ENCODE data around the gene IQCF2. TPM values are rescaled to one million over a fixed set of nuclear protein-coding genes. Genes with fewer than 3 reads are reported as not detected.

The IQCF2 gene
- polyA plus RNA-seq, 1 donor, result not detected

- no peak within 1 kb of the TSS for H3K27ac ChIP-seq (ENCODE audit: low read length)
- no peaks in the 10 kb centered on the region for H3K36me3 ChIP-seq (ENCODE audit: control insufficient read depth, insufficient read depth, low read length)
- peaks cover 2% of the 10 kb centered on the region for H3K27me3 ChIP-seq (ENCODE audit: control insufficient read depth, insufficient read depth, low read length)
- no peaks in the 10 kb centered on the region for H3K9me3 ChIP-seq (ENCODE audit: control insufficient read depth, low read depth, low read length)
- H3K4me3 ChIP-seq (ENCODE audit: low read length), result no peak within 1 kb of the TSS
- DNase-seq, result no peak
- WGBS (ENCODE audit: insufficient coverage, low lambda C conversion rate), result no CpG with 5 or more reads among the region's 4 CpGs
- H3K4me1 ChIP-seq (ENCODE audit: control insufficient read depth, insufficient read depth, low read length), result no peaks in the 10 kb centered on the region
Measured at GRCh38 chr3:51875501-51875900, 14.1 kb downstream of the IQCF2 start, which contains the start of gene IQCF5. Gene IQCF5, minus strand, starts transcription at chr3:51875601. Its CDS starts 70 bp downstream, at chr3:51875531.

- H3K27me3 ChIP-seq (ENCODE audit: control insufficient read depth, insufficient read depth, low read length), result peaks cover 4% of the 10 kb centered on the region
- no peaks in the 10 kb centered on the region for H3K36me3 ChIP-seq (ENCODE audit: control insufficient read depth, insufficient read depth, low read length)
Measured at GRCh38 chr3:51876186-51876585, 14.8 kb downstream of the IQCF2 start.

GRCh38 chr3:51879937-51880336 lies 18.5 kb downstream of the IQCF2 start:
- 86% methylated on average over 1 of the region's 2 CpGs for WGBS (ENCODE audit: insufficient coverage, low lambda C conversion rate)

More at GRCh38 chr3:51876186-51876585, 14.8 kb downstream of the IQCF2 start:
- Histone ChIP-seq H3K4me1 (ENCODE audit: control insufficient read depth, insufficient read depth, low read length) (no peaks in the 10 kb centered on the region), H3K4me3 (ENCODE audit: low read length) (no peak overlapping the region), H3K27ac (ENCODE audit: low read length) (no peak overlapping the region), H3K9me3 (ENCODE audit: control insufficient read depth, low read depth, low read length) (no peaks in the 10 kb centered on the region)
- WGBS (ENCODE audit: insufficient coverage, low lambda C conversion rate), result 30% methylated on average over 2 of the region's 6 CpGs
- DNase-seq, result no peak

GRCh38 chr3:51886447-51886846 lies 25.0 kb downstream of the IQCF2 start:
- Histone ChIP-seq H3K36me3 (ENCODE audit: control insufficient read depth, insufficient read depth, low read length) (no peaks in the 10 kb centered on the region), H3K4me3 (ENCODE audit: low read length) (no peak overlapping the region), H3K4me1 (ENCODE audit: control insufficient read depth, insufficient read depth, low read length) (no peaks in the 10 kb centered on the region), H3K27ac (ENCODE audit: low read length) (no peak overlapping the region), H3K9me3 (ENCODE audit: control insufficient read depth, low read depth, low read length) (no peaks in the 10 kb centered on the region), H3K27me3 (ENCODE audit: control insufficient read depth, insufficient read depth, low read length) (peaks cover 6% of the 10 kb centered on the region)
- DNase-seq, result no peak

More at GRCh38 chr3:51879937-51880336, 18.5 kb downstream of the IQCF2 start:
- Histone ChIP-seq H3K27ac (ENCODE audit: low read length) (no peak overlapping the region), H3K27me3 (ENCODE audit: control insufficient read depth, insufficient read depth, low read length) (peaks cover 10% of the 10 kb centered on the region), H3K4me3 (ENCODE audit: low read length) (no peak overlapping the region), H3K9me3 (ENCODE audit: control insufficient read depth, low read depth, low read length) (no peaks in the 10 kb centered on the region), H3K36me3 (ENCODE audit: control insufficient read depth, insufficient read depth, low read length) (no peaks in the 10 kb centered on the region), H3K4me1 (ENCODE audit: control insufficient read depth, insufficient read depth, low read length) (no peaks in the 10 kb centered on the region)
- DNase-seq, result no peak

GRCh38 chr3:51887620-51888019 lies 26.2 kb downstream of the IQCF2 start:
- WGBS (ENCODE audit: insufficient coverage, low lambda C conversion rate), result no CpG with 5 or more reads among the region's 2 CpGs
- Histone ChIP-seq H3K4me3 (ENCODE audit: low read length) (no peak overlapping the region), H3K9me3 (ENCODE audit: control insufficient read depth, low read depth, low read length) (no peaks in the 10 kb centered on the region), H3K27me3 (ENCODE audit: control insufficient read depth, insufficient read depth, low read length) (peaks cover 6% of the 10 kb centered on the region), H3K36me3 (ENCODE audit: control insufficient read depth, insufficient read depth, low read length) (no peaks in the 10 kb centered on the region), H3K27ac (ENCODE audit: low read length) (no peak overlapping the region), H3K4me1 (ENCODE audit: control insufficient read depth, insufficient read depth, low read length) (no peaks in the 10 kb centered on the region)
- DNase-seq, result no peak

GRCh38 chr3:51888463-51889105 lies 27.2 kb downstream of the IQCF2 start:
- no peak overlapping the region for H3K27ac ChIP-seq (ENCODE audit: low read length)
- 100% methylated on average over 2 of the region's 12 CpGs for WGBS (ENCODE audit: insufficient coverage, low lambda C conversion rate)
- H3K9me3 ChIP-seq (ENCODE audit: control insufficient read depth, low read depth, low read length), result no peaks in the 10 kb centered on the region
- no peaks in the 10 kb centered on the region for H3K36me3 ChIP-seq (ENCODE audit: control insufficient read depth, insufficient read depth, low read length)
- H3K4me3 ChIP-seq (ENCODE audit: low read length), result no peak overlapping the region
- H3K27me3 ChIP-seq (ENCODE audit: control insufficient read depth, insufficient read depth, low read length), result peaks cover 6% of the 10 kb centered on the region
- no peaks in the 10 kb centered on the region for H3K4me1 ChIP-seq (ENCODE audit: control insufficient read depth, insufficient read depth, low read length)
- no peak for DNase-seq

- 93% methylated on average over 3 of the region's 7 CpGs for WGBS (ENCODE audit: insufficient coverage, low lambda C conversion rate)
- no peak overlapping the region for H3K4me3 ChIP-seq (ENCODE audit: low read length)
- no peak overlapping the region for H3K27ac ChIP-seq (ENCODE audit: low read length)
- H3K27me3 ChIP-seq (ENCODE audit: control insufficient read depth, insufficient read depth, low read length), result no peaks in the 10 kb centered on the region
- DNase-seq, result no peak
- no peaks in the 10 kb centered on the region for H3K36me3 ChIP-seq (ENCODE audit: control insufficient read depth, insufficient read depth, low read length)
- H3K9me3 ChIP-seq (ENCODE audit: control insufficient read depth, low read depth, low read length), result no peaks in the 10 kb centered on the region
- no peaks in the 10 kb centered on the region for H3K4me1 ChIP-seq (ENCODE audit: control insufficient read depth, insufficient read depth, low read length)
Measured at GRCh38 chr3:51891242-51892039, 30.0 kb downstream of the IQCF2 start.

- Histone ChIP-seq H3K9me3 (ENCODE audit: control insufficient read depth, low read depth, low read length) (no peaks in the 10 kb centered on the region), H3K36me3 (ENCODE audit: control insufficient read depth, insufficient read depth, low read length) (no peaks in the 10 kb centered on the region), H3K4me3 (ENCODE audit: low read length) (no peak overlapping the region), H3K4me1 (ENCODE audit: control insufficient read depth, insufficient read depth, low read length) (no peaks in the 10 kb centered on the region), H3K27me3 (ENCODE audit: control insufficient read depth, insufficient read depth, low read length) (peaks cover 6% of the 10 kb centered on the region), H3K27ac (ENCODE audit: low read length) (no peak overlapping the region)
- no peak for DNase-seq
- no CpG with 5 or more reads among the region's 4 CpGs for WGBS (ENCODE audit: insufficient coverage, low lambda C conversion rate)
Measured at GRCh38 chr3:51894391-51894790, 33.0 kb downstream of the IQCF2 start.

GRCh38 chr3:51894939-51895338 lies 33.5 kb downstream of the IQCF2 start:
- H3K27ac ChIP-seq (ENCODE audit: low read length), result no peak overlapping the region
- peaks cover 6% of the 10 kb centered on the region for H3K27me3 ChIP-seq (ENCODE audit: control insufficient read depth, insufficient read depth, low read length)
- H3K36me3 ChIP-seq (ENCODE audit: control insufficient read depth, insufficient read depth, low read length), result no peaks in the 10 kb centered on the region
- no peaks in the 10 kb centered on the region for H3K9me3 ChIP-seq (ENCODE audit: control insufficient read depth, low read depth, low read length)
- no peak overlapping the region for H3K4me3 ChIP-seq (ENCODE audit: low read length)
- H3K4me1 ChIP-seq (ENCODE audit: control insufficient read depth, insufficient read depth, low read length), result no peaks in the 10 kb centered on the region
- WGBS (ENCODE audit: insufficient coverage, low lambda C conversion rate), result no CpG with 5 or more reads among the region's 16 CpGs
- no peak for DNase-seq

GRCh38 chr3:51896607-51897305 lies 35.3 kb downstream of the IQCF2 start:
- no peaks in the 10 kb centered on the region for H3K9me3 ChIP-seq (ENCODE audit: control insufficient read depth, low read depth, low read length)
- WGBS (ENCODE audit: insufficient coverage, low lambda C conversion rate), result 94% methylated on average over 2 of the region's 10 CpGs
- peaks cover 10% of the 10 kb centered on the region for H3K27me3 ChIP-seq (ENCODE audit: control insufficient read depth, insufficient read depth, low read length)

More at GRCh38 chr3:51896607-51897305, 35.3 kb downstream of the IQCF2 start:
- H3K27ac ChIP-seq (ENCODE audit: low read length), result no peak overlapping the region
- no peaks in the 10 kb centered on the region for H3K36me3 ChIP-seq (ENCODE audit: control insufficient read depth, insufficient read depth, low read length)
- DNase-seq, result no peak
- no peaks in the 10 kb centered on the region for H3K4me1 ChIP-seq (ENCODE audit: control insufficient read depth, insufficient read depth, low read length)
- H3K4me3 ChIP-seq (ENCODE audit: low read length), result no peak overlapping the region
